HG03575 (cell line): ENCODE measurements around the gene MRPL30.
"Not testable (repeated sequence)": the region's sequence is repeated elsewhere in the genome, so short reads cannot be mapped to it uniquely, and the experiment has no call there.

Experiments
- ATAC-seq: cut with Tn5 transposase; IDR thresholded peaks from one replicate; pipeline ENCODE4 v1.9.1; 2021; ENCODE audit not compliant: unreplicated experiment, insufficient number of reproducible peaks, low FRiP score; ENCODE audit errors: extremely low read depth

The MRPL30 gene

GRCh38 chr2:99181624-99182000 lies 628 bp downstream of the MRPL30 start:
- ATAC-seq, result no peak

- ATAC-seq, result no peak
Measured at GRCh38 chr2:99183025-99183424, 2.0 kb downstream of the MRPL30 start.

- no peak for ATAC-seq
Measured at GRCh38 chr2:99184811-99185210, 3.8 kb downstream of the MRPL30 start.

- no peak for ATAC-seq
Measured at GRCh38 chr2:99187011-99187410, 6.0 kb downstream of the MRPL30 start.

GRCh38 chr2:99188357-99188756 lies 7.4 kb downstream of the MRPL30 start:
- ATAC-seq, result no peak

DNA sequence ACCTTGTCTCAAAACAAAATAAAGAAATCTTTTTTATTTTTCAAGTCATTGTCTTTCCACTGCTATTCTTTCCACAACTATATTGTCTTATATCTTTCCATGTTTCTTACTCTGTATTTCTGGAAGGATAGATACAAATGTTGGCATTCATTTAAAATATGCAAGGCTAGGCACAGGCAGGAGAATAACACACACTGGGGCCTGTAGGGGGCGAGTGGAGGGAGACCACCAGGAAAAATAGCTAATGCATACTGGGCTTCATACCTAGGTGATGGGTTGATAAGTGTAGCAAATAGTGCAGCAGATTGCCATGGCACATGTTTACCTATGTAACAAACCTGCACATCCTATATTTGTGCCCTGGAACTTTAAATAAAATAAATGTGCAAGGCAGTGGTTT lies 9.6 kb downstream of the MRPL30 start:
- ATAC-seq, result no peak

DNA sequence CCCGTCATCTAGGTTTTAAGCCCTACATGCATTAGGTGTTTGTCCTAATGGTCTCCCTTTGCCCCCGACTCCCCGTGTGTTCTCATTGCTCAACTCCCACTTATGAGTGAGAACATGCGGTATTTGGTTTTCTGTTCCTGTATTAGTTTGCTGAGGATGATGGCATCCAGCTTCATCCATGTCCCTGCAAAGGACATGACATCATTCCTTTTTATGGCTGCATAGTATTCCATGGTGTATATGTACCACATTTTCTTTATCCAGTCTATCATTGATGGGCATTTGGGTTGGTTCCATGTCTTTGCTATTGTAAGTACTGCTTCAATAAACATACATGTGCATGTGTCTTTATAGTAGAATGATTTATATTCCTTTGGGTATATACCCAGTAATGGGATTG lies 11.4 kb downstream of the MRPL30 start:
- ATAC-seq, result not testable (repeated sequence)

- no peak for ATAC-seq
Measured at GRCh38 chr2:99198103-99198841, 17.3 kb downstream of the MRPL30 start.

GRCh38 chr2:99200076-99200800 lies 19.3 kb downstream of the MRPL30 start:
- no peak for ATAC-seq

- no peak for ATAC-seq
Measured at GRCh38 chr2:99201959-99202678, 21.1 kb downstream of the MRPL30 start.

DNA sequence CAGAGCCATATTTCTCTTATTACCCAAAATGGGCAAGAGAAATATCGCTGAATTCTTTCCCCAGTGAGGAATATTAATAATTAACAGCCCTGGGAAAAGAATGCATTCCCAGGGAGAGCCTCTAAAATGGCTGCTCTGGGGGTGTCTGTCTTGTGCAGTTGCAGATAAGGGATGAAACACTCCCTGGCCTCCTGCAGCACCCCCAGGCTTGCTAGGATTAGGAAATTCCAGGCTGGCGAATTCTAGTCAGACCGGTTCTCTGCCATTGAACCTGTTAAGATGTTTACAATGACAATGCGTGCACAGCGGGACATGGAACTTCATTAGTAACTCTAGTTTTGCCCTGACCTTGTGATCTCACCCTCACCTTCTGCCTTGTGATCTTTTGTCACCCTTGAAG lies 24.5 kb downstream of the MRPL30 start:
- no peak for ATAC-seq

- ATAC-seq, result no peak
Measured at GRCh38 chr2:99216096-99216495, 35.1 kb downstream of the MRPL30 start.

- no peak for ATAC-seq
Measured at GRCh38 chr2:99217929-99218501, 37.0 kb downstream of the MRPL30 start.

GRCh38 chr2:99233177-99233576 lies 52.2 kb downstream of the MRPL30 start:
- not testable (repeated sequence) for ATAC-seq

GRCh38 chr2:99238599-99238998 lies 57.6 kb downstream of the MRPL30 start:
- no peak for ATAC-seq

GRCh38 chr2:99240431-99240830 lies 59.4 kb downstream of the MRPL30 start:
- ATAC-seq, result no peak

DNA sequence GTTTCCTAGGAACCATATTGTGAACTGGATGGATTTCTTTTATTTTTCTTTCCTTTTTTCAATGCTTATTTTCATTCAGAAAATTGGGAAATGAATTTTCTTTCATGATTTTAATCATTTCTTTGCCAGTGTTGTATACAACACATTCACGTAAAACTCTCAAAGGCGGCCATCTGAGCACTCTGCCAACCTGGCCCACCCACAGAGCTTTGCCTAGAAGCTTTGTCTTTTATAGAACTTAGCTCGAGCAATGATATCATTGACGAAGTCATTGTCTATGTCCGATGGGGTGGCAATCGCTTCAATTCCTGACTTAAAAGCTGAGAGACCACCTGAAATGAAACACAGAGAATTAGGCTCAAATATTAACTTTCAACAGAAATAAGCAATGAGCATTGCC lies 61.2 kb downstream of the MRPL30 start:
- ATAC-seq, result no peak
